Measurements from ENCODE around the gene TTYH3.
"Not testable (repeated sequence)": the region's sequence is repeated elsewhere in the genome, so short reads cannot be mapped to it uniquely, and the experiment has no call there.

Gene TTYH3

DNA sequence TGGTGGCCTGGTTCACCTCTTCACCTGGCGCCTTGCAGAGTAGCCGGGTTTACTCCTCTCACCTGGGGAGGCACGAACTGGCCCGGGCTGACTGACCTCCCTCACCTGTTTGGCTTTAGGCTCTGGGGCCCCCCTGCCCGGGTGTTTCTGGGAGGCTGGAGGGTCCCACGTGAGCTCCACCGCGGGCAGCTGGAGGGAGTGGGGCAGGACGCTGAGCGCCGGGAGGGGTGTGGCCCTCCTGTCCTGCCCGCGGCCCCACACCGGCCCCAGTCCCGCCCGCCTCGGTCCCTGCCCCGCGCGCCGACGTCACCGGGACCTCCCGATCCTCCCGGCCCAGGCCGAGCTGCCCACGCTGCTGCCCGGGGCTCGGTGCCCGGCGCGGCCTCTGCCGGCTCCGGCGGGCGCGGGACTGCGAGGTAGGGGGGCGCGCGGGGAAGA, 56.1 kb downstream of the TTYH3 start, which contains the start of gene AMZ1:
Gene AMZ1 (plus strand): TSS at position 322 of the 438 bp plus-strand sequence. CDS start 12,250 bp downstream, outside the sequence.
- no peak for DNase-seq (ENCODE audit: low read depth)
- no peak within 1 kb of the TSS for H3K4me3 ChIP-seq (ENCODE audit: low read depth, low read length)
- TF ChIP-seq, protein P1, sequence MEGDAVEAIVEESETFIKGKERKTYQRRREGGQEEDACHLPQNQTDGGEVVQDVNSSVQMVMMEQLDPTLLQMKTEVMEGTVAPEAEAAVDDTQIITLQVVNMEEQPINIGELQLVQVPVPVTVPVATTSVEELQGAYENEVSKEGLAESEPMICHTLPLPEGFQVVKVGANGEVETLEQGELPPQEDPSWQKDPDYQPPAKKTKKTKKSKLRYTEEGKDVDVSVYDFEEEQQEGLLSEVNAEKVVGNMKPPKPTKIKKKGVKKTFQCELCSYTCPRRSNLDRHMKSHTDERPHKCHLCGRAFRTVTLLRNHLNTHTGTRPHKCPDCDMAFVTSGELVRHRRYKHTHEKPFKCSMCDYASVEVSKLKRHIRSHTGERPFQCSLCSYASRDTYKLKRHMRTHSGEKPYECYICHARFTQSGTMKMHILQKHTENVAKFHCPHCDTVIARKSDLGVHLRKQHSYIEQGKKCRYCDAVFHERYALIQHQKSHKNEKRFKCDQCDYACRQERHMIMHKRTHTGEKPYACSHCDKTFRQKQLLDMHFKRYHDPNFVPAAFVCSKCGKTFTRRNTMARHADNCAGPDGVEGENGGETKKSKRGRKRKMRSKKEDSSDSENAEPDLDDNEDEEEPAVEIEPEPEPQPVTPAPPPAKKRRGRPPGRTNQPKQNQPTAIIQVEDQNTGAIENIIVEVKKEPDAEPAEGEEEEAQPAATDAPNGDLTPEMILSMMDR (IDR thresholded peaks at IDR 0.05; ENCODE audit: control insufficient read depth, extremely low read depth, insufficient read depth): no peak

DNA sequence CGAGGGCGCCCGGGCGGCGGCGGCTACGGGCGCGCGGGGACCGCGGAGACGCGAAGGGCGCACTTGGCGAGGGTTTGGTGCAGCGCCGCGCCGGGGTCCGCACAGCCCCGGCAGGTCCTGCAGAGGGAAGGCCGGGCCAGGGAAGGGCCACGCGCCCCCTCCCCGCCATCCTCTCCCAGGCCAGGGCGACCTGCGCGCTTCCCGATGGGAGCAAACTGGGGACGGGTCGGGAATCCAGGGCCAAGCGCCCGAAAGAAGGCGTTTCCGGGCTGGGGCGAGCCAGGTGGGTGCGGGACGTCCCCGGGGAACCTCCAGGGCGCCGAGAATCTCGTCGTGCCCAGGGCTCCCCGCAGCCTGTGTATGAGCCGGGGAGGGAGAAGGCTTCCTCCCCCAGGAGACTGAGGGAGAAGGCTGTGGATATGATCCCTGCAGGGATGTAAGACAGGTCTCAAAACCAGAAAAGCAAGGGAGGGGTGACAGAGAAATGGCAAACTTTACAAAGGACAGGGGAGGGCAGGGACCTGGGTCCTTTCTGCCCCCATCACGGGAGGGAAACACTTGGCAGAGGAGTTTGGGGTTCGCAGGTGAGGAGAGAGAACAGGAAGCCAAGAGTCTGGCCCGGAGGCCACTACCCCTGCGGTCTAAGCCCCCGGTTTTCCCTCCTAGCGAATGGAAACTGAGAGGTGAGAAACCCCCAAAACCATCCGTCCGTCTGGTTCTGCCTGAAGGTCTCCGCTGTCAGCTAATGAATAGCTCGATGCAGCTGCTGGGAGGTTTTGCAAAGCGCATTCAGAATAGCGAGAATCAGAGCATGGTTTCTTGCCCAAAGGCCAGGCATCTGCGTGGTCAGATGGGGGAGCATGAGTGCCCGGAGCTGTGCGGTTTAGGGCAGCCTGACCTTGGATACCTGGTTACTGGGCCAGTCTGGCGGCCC, 56.9 kb downstream of the TTYH3 start:
- TF ChIP-seq, protein P1 (IDR thresholded peaks at IDR 0.05; ENCODE audit: control insufficient read depth, extremely low read depth, insufficient read depth): no peak
- no peak overlapping the region for H3K4me3 ChIP-seq (ENCODE audit: low read depth, low read length)
- no peak for DNase-seq (ENCODE audit: low read depth)

DNA sequence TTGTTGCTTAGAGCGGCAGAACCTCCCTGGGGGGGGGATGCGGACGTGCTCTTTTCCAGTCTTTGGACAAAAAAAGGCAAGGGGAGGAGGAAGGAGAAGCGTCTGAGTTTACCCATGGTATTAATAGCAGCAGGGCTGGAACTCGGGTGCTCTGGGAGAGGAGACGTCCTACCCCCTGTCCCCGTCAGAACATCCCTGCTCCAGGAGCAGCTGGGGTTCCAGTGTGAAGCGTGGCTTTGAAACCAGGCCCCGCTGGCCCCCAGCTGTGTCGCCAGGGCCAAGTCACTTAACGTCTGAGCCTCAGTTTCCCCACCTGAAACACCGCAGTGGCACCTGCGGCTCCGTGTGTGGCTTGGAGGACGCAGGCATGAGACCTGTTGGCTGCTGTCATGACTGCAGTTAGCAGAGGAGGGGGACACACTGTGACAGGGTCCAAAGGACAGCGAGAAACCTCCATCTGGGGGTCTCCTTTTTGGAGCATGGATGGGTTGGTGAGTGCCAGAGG, 57.6 kb downstream of the TTYH3 start:
- TF ChIP-seq, protein P1 (IDR thresholded peaks at IDR 0.05; ENCODE audit: control insufficient read depth, extremely low read depth, insufficient read depth): no peak
- no peak overlapping the region for H3K4me3 ChIP-seq (ENCODE audit: low read depth, low read length)
- no peak for DNase-seq (ENCODE audit: low read depth)

DNA sequence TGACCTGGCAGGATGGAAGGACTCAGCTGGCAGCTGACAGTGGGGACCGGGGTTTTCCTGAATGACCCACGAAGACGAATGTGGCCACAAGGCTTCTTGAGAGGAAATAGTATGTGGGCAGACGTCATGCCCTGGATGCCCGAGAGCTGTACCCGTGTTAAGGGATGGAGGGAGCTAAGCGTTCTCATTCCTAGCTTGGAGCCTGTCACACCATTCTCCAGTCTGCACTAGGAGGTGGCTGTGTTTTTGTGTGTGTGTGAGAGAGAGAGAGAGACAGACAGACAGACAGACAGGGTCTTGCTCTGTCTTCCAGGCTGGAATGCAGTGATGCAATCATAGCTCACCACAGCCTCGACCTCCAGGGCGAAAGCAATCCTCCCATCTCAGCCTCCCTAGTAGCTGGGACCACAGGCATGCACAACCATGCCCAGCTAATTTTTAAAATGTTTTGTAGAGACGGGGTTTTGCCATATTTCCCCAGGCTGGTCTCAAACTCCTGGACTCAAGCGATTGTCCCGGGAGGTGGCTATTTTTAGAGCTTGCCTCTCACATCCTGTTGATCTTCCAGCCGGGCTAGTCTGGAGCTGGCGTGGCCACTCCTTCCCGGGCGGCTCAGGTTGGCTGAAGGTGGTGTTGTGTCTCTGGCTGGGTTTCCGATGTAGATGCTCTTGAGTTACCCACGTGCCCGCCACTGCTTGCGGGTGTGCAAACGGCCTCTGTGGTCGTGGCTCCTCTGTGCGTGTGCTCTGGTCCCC, 58.3 kb downstream of the TTYH3 start:
- H3K4me3 ChIP-seq (ENCODE audit: low read depth, low read length): no peak overlapping the region
- no peak for DNase-seq (ENCODE audit: low read depth)
- TF ChIP-seq, protein P1 (IDR thresholded peaks at IDR 0.05; ENCODE audit: control insufficient read depth, extremely low read depth, insufficient read depth): no peak

DNA sequence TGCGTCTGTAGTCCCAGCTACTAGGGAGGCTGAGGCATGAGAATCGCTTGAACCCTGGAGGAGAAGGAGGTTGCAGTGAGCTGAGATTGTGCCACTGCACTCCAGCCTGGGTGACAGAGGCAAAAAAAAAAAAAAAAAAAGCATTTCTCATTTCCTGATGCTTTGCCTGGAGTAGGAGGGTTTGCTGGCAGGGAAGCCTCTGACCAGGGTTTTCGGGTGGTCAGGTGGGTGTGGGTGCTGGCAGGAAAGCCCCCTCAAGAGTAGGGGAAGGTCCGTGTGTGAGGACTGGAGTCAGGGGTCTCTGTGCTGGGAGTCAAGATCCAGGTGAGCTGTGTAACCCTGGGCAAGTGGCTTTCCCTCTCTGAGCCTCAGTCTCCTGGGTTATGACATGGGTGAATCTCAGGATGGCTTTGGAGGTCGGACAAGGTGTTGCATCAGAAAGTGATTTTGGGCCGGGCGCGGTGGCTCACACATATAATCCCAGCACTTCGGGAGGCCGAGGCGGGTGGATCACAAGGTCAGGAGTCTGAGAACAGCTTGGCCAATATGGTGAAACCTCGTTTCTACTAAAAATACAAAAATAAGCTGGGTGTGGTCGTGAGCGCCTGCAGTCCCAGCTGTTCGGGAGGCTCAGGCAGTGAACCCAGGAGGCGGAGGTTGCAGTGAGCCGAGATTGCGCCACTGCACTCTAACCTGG, 59.4 kb downstream of the TTYH3 start:
- no peak overlapping the region for H3K4me3 ChIP-seq (ENCODE audit: low read depth, low read length)
- TF ChIP-seq, protein P1 (IDR thresholded peaks at IDR 0.05; ENCODE audit: control insufficient read depth, extremely low read depth, insufficient read depth): no peak
- DNase-seq (ENCODE audit: low read depth): no peak

DNA sequence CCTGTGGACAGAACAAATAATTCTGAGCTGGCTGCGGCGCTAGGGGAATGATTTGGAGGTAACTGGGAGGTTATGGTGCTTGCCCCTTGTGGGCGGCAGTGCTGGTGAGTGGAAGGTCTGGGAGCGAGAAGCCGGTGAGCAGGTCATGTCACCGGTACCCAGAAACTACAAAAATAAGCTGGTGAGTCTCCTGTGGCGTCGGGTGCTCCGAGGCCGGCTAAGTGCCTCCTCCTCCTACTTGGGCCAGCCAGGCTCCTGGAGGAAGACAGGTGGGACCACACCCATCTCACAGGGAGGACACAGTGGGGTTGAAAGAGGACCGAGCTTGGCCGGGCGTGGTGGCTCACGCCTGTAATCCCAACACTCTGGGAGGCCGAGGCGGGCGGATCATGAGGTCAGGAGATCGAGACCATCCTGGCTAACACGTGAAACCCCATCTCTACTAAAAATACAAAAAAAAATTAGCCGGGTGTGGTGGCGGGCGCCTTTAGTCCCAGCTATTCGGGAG, 60.2 kb downstream of the TTYH3 start:
- not testable (repeated sequence) for H3K4me3 ChIP-seq (ENCODE audit: low read depth, low read length); DNase-seq (ENCODE audit: low read depth)
